ENCODE results near the gene PTCHD1. TPM values are rescaled to one million over a fixed set of nuclear protein-coding genes. Genes with fewer than 3 reads are reported as not detected.

Gene PTCHD1
- total and polyA plus RNA-seq, 9 of the 15 experiments (the other 6 are each of a cell fraction or from before 2014, with no cell fraction given): not detected

DNA sequence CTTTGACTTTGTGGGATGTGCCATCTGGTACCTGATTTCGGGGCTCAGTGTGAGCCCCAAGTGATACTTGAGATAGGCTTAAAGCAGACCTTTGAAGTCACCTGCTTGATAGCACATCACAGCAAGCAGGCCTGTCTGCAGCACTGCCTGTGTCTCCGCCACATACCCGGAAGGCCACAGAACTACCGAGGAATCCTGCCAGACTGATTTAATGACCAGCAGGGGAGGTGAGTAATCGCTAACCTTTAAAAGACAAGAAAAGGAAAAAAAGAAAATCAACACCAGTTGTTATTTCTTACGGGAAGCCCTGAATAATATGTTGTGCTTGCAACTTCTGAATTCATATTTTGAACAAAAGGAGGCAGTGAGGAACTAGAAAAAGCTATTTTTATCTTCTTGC is 6.8 kb downstream of the PTCHD1 start:
- no peak overlapping the region for H3K4me2 ChIP-seq (ENCODE audit: insufficient read depth, low read length)
- POLR2A ChIA-PET: no interaction called here
- no peak overlapping the region for H3K4me3 ChIP-seq
- in situ Hi-C loops (cut with MboI): no loop called here
- H3K9ac ChIP-seq (ENCODE audit: insufficient read depth in 1 of 2, low read depth in 2 of 2, low read length in 2 of 2): no peak overlapping the region
- H3K36me3 ChIP-seq (ENCODE audit: control insufficient read depth, insufficient read depth, low read length): no peaks in the 10 kb centered on the region
- DNase-seq (ENCODE audit: extremely low read depth in 1 of 4, low spot score in 3 of 4) (no peak), FAIRE-seq (no peak), ATAC-seq (no peak)
- no peak overlapping the region for H2AFZ ChIP-seq (ENCODE audit: low read depth, low read length)
- no peaks in the 10 kb centered on the region for H3K9me3 ChIP-seq (replicated peaks; ENCODE audit: control insufficient read depth, insufficient read depth, low read depth, low read length)
- intact Hi-C loops (cut with micrococcal nuclease): no loop called here
- no peak overlapping the region for H3K27ac ChIP-seq (ENCODE audit: extremely low read depth, low read depth, low read length)
- H3K4me1 ChIP-seq (replicated peaks in 1 of 2; ENCODE audit: control insufficient read depth in 2 of 2, insufficient read depth in 2 of 2, low read length in 2 of 2): no peaks in the 10 kb centered on the region
- no TSS peak for BruUV-seq (replicated peaks)
- no peaks in the 10 kb centered on the region for H3K9me1 ChIP-seq (ENCODE audit: control insufficient read depth, insufficient read depth, low read length)
- no peaks in the 10 kb centered on the region for H3K27me3 ChIP-seq (ENCODE audit: control insufficient read depth in 2 of 2, insufficient read depth in 2 of 2, low read length in 2 of 2)
- no peaks in the 10 kb centered on the region for H3K79me2 ChIP-seq (ENCODE audit: control insufficient read depth, insufficient read depth, low read length)
- 2% methylated on average over 6 of the region's 6 CpGs for WGBS (ENCODE audit: insufficient coverage, low coverage, missing lambda C conversion rate)
- TF ChIP-seq, protein P1, sequence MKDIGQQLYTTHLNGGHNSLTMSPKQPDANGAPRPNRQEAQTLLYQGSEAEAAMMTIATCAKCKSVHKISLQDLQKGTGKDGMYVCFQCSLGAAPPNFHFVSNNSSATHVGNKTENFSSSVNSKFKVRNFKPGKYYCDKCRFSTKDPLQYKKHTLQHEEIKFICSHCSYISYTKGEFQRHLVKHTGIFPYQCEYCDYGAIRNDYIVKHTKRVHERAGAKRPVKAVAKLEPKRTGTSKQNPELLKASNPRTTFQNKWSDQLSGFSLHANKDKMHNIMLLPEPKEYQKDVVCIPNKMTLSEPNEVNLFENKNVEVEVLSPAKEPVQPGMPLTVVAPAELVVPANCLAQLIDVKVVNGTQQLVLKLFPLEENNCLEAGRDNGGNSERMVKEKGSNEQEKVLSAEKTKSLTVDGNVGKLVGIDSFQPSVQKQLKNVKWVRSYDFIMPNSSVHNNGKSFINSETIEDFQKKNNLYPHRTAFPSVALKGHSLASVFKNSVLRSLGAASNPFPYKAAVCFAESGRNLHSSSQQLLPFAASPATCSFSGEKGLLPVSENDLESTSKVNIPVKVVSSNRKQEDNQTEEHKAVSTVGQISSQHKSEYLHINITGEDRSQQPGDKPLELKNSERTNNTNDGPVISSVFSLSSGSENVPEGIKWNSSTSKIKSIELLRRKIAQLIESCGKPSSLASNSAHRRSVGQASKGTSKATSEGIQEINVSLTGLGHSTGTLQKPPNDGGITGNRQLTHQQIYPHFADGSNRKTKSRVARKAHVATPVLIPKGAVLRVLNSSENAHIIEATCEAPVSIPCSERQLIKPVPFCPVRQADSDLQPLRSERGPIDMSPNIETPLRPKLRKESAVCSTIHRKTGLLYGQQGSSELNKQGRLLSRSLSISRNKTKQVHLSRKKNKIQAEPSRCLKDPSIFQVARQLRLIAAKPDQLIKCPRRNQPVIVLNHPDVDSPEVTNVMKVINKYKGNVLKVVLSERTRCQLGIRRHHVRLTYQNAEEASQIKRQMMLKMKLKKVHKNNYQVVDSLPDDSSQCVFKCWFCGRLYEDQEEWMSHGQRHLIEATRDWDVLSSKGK (CRISPR knock-in tag; IDR thresholded peaks at IDR 0.05): no peak
- no peak for TF ChIP-seq THRAP3 (IDR thresholded peaks at IDR 0.05; ENCODE audit: borderline replicate concordance)
- no peak for TF ChIP-seq TEAD4 (IDR thresholded peaks at IDR 0.05; ENCODE audit: low read length)
- TF ChIP-seq TEAD4 (CRISPR knock-in tag; IDR thresholded peaks at IDR 0.05; ENCODE audit: borderline replicate concordance): no peak
- no peak for TF ChIP-seq TGIF2 (CRISPR knock-in tag; IDR thresholded peaks at IDR 0.05)
- no peak for TF ChIP-seq ZBTB7A (IDR thresholded peaks at IDR 0.05; ENCODE audit: borderline replicate concordance, control insufficient read depth, low read depth, low read length)
- TF ChIP-seq SPI1 (IDR thresholded peaks at IDR 0.05; ENCODE audit: borderline replicate concordance, low read depth, low read length): no peak
- TF ChIP-seq, protein P2, sequence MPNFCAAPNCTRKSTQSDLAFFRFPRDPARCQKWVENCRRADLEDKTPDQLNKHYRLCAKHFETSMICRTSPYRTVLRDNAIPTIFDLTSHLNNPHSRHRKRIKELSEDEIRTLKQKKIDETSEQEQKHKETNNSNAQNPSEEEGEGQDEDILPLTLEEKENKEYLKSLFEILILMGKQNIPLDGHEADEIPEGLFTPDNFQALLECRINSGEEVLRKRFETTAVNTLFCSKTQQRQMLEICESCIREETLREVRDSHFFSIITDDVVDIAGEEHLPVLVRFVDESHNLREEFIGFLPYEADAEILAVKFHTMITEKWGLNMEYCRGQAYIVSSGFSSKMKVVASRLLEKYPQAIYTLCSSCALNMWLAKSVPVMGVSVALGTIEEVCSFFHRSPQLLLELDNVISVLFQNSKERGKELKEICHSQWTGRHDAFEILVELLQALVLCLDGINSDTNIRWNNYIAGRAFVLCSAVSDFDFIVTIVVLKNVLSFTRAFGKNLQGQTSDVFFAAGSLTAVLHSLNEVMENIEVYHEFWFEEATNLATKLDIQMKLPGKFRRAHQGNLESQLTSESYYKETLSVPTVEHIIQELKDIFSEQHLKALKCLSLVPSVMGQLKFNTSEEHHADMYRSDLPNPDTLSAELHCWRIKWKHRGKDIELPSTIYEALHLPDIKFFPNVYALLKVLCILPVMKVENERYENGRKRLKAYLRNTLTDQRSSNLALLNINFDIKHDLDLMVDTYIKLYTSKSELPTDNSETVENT (CRISPR knock-in tag; IDR thresholded peaks at IDR 0.05): no peak
- no peak for TF ChIP-seq ZNF224 (CRISPR knock-in tag; IDR thresholded peaks at IDR 0.05)
- no peak for TF ChIP-seq POLR2H (tag; IDR thresholded peaks at IDR 0.05; ENCODE audit: low read depth)
- TF ChIP-seq ZNF175 (CRISPR knock-in tag; IDR thresholded peaks at IDR 0.05; ENCODE audit: low read depth): no peak
- TF ChIP-seq COPS2 (conservative IDR thresholded peaks at IDR 0.05): no peak
- TF ChIP-seq SETDB1 (IDR thresholded peaks at IDR 0.05; ENCODE audit: low read length): no peak
- TF ChIP-seq ZC3H4 (CRISPR knock-in tag; IDR thresholded peaks at IDR 0.05; ENCODE audit: borderline replicate concordance): no peak
- TF ChIP-seq ELF1 (tag; IDR thresholded peaks at IDR 0.05): no peak
- TF ChIP-seq ZNF133 (CRISPR knock-in tag; IDR thresholded peaks at IDR 0.05): no peak
- TF ChIP-seq ZNF668 (CRISPR knock-in tag; IDR thresholded peaks at IDR 0.05): no peak
- no peak for TF ChIP-seq PHB (CRISPR knock-in tag; IDR thresholded peaks at IDR 0.05)
- CTCF ChIA-PET (ENCODE audit: low intra/inter-chr PET ratio): no interaction called here
- no peaks in the 10 kb centered on the region for H4K20me1 ChIP-seq (replicated peaks; ENCODE audit: control insufficient read depth, insufficient read depth, low read length)

Data from K562 (cell line).